Measurements from ENCODE around the gene C17orf78. TPM values are rescaled to one million over a fixed set of nuclear protein-coding genes. Genes with fewer than 3 reads are reported as not detected.
"Not testable (repeated sequence)": the region's sequence is repeated elsewhere in the genome, so short reads cannot be mapped to it uniquely, and the experiment has no call there.

The C17orf78 gene
- polyA plus RNA-seq, 3 donors, result 0.06 to 0.23 (median 0.15) TPM

- no peak for DNase-seq (ENCODE audit: extremely low read depth in 1 of 11, low read depth in 9 of 11, low spot score in 4 of 11)
These were observed 6.3 kb downstream of the C17orf78 start for GRCh38 chr17:37382056-37382455.

GRCh38 chr17:37384560-37385149 is 8.9 kb downstream of the C17orf78 start:
- no peak for DNase-seq (ENCODE audit: extremely low read depth in 1 of 11, low read depth in 9 of 11, low spot score in 4 of 11)

DNA sequence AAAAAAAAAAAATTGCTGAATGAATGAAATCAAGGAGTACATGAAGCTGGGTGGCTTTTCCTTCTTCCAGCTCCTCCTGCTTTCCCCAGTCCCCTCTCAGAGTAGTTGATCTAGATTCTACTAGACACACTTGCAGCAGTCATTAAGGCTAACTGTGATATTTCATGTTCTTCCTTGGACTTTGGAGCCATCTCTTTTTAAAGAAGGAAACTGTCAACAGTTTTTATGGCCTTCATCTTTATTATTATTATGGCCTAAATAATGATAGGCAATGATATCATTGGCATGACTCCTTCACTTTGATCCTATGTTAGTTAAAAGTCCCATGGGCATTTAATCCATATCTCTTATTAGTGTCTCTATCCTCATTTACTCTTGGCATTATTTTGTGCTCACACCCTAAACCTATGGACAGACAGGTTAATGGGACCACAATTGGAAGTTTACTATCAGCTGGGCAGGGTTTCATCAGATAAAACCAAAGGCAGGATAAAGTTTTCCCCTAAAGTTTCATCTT is 9.7 kb downstream of the C17orf78 start:
- no peak for DNase-seq (ENCODE audit: extremely low read depth in 1 of 11, low read depth in 9 of 11, low spot score in 4 of 11)

GRCh38 chr17:37386462-37386861 is 10.7 kb downstream of the C17orf78 start:
- no peak for DNase-seq (ENCODE audit: extremely low read depth in 1 of 11, low read depth in 9 of 11, low spot score in 4 of 11)

DNA sequence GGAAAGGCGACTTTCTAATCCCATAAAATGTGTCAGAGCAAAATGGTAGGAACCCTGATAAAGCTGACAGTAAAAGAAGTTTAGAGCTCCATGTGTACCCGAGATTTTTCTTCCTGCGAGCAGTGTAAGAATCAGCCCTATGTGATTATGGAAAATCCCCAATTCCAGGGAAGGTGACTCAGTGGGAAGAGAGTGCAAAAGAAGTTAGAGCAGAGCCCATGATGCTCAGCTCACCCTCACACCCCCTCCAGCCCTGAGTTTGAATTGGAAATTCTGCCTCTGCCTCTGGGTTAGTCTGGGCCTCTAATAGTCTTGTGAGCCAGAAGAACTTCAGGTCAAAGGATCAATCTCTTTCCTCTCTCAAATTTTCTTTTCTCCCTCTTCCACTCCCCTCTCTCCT is 12.5 kb downstream of the C17orf78 start:
- DNase-seq (ENCODE audit: extremely low read depth in 1 of 11, low read depth in 9 of 11, low spot score in 4 of 11), result no peak

DNA sequence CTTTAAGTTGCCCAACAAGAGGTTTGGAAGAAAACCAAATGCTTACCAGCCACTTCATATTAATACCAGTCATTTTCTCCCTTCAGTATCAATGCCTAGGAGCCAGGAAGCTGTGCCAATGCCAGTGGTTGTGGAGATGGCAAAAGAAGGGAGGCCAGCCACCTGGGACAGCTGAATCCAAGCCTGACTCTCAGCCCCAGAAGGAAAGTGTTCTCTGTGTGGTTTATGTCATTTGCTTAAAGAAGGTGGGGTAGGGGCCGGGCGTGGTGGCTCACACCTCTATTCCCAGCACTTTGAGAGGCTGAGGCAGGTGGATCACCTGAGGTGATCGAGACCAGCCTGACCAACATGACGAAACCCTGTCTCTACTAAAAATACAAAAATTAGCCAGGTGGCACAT is 13.4 kb downstream of the C17orf78 start:
- DNase-seq (ENCODE audit: extremely low read depth in 1 of 11, low read depth in 9 of 11, low spot score in 4 of 11), result no peak

DNA sequence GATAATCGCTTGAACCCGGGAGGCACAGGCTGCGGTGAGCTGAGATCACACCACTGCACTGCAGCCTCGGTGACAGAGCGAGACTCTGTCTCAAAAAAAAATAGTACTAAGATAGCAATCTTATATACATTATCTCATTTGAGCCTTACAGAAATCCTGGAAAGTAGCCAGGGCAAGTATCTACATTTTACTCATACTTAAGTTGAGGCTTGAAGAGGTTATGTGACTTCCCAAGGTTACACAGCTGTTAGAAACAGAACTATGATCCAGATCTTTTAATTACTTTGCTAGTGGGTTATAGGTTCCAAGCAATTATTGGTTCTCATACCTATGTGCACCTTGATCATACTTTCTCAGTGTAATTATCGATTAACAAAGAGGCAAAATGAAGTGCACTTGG is 15.4 kb downstream of the C17orf78 start:
- no peak for DNase-seq (ENCODE audit: extremely low read depth in 1 of 11, low read depth in 9 of 11, low spot score in 4 of 11)

DNA sequence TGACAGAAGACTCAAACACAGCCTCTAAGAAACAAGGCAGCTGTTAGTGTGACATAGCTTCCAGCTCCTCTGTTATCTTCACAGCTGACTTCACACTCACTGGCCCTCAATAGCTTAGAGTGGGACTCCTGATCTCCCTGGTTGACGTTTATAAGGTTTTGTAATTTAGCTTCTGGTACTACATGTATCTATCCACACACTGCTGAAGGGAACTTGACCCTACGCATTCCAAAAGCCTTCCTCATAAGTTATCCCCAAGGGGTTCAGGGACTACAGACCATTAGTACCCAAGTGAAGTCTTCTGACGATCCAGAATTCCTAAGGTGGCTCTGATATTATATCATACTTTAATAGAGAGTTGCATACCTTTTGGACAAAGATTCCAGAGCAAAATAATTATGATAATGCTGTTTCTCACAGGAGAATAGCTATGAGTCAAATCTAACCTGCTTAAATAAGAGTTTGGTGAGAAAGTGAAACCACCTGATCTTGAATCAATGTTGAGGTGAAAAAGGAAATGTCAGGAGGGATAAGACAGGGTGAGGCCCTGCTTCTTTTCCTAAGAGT is 16.3 kb downstream of the C17orf78 start:
- no peak for DNase-seq (ENCODE audit: extremely low read depth in 1 of 11, low read depth in 9 of 11, low spot score in 4 of 11)

GRCh38 chr17:37393352-37393751 is 17.6 kb downstream of the C17orf78 start:
- DNase-seq (ENCODE audit: extremely low read depth in 1 of 11, low read depth in 9 of 11, low spot score in 4 of 11), result no peak

- no peak for DNase-seq (ENCODE audit: extremely low read depth in 1 of 11, low read depth in 9 of 11, low spot score in 4 of 11)
These were observed 23.5 kb downstream of the C17orf78 start for GRCh38 chr17:37399265-37399803.

DNA sequence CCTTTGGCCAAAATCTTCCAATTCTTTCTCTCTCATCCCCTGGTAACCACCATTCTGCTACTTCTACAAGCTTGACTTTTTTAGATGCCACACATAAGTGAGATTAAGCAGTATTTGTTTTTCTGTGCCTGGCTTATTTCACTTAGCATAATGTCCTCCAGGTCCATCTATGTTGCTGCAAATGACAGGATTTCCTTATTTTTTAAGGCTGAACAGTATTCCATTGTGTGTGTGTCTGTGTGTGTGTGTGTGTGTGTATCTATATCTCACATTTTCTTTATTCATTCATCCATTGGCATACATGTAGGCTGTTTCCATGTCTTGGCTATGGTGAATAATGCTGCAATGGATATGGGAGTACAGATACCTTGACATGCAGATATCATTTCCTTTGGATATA is 24.7 kb downstream of the C17orf78 start:
- no peak for DNase-seq (ENCODE audit: extremely low read depth in 1 of 11, low read depth in 9 of 11, low spot score in 4 of 11)

- DNase-seq (ENCODE audit: extremely low read depth in 1 of 11, low read depth in 9 of 11, low spot score in 4 of 11), result not testable (repeated sequence)
These were observed 29.7 kb downstream of the C17orf78 start for GRCh38 chr17:37405522-37405921.

GRCh38 chr17:37405955-37406634 is 30.3 kb downstream of the C17orf78 start:
- DNase-seq (ENCODE audit: extremely low read depth in 1 of 11, low read depth in 9 of 11, low spot score in 4 of 11), result peak in 5 of 11 donors; percentile 7 to 43 (median 17)

- DNase-seq (ENCODE audit: extremely low read depth in 1 of 11, low read depth in 9 of 11, low spot score in 4 of 11), result peak in 10 of 11 donors; percentile 27 to 65 (median 45)
These were observed 31.1 kb downstream of the C17orf78 start, which contains the start of the genes ACACA and TADA2A for GRCh38 chr17:37406635-37407461. Gene ACACA, minus strand, starts transcription at chr17:37406836. Its CDS starts 537 bp downstream, at chr17:37406299. Gene TADA2A, plus strand, starts transcription at chr17:37406886. Its CDS starts 4,480 bp downstream, at chr17:37411366.

GRCh38 chr17:37408145-37408479 is 32.3 kb downstream of the C17orf78 start:
- DNase-seq (ENCODE audit: extremely low read depth in 1 of 11, low read depth in 9 of 11, low spot score in 4 of 11), result not testable (repeated sequence)

GRCh38 chr17:37410357-37410756 is 34.6 kb downstream of the C17orf78 start:
- DNase-seq (ENCODE audit: extremely low read depth in 1 of 11, low read depth in 9 of 11, low spot score in 4 of 11), result no peak

- no peak for DNase-seq (ENCODE audit: extremely low read depth in 1 of 11, low read depth in 9 of 11, low spot score in 4 of 11)
These were observed 38.2 kb downstream of the C17orf78 start for GRCh38 chr17:37413875-37414519.

- DNase-seq (ENCODE audit: extremely low read depth in 1 of 11, low read depth in 9 of 11, low spot score in 4 of 11), result no peak
These were observed 42.1 kb downstream of the C17orf78 start for GRCh38 chr17:37417852-37418251.
